H1 (cell line): ENCODE results near the gene FBXL15. TPM values are rescaled to one million over a fixed set of nuclear protein-coding genes. Genes with fewer than 3 reads are reported as not detected.

Experiments used
- CTCF ChIA-PET: fragments of 300-600 bp; sonication (Branson Sonifier 250); formaldehyde crosslinking; loops from one replicate; lab custom pipeline; 2021; ENCODE audit not compliant: partially characterized antibody; lab: Charles Lee
- POLR2A ChIA-PET: fragments of 300-600 bp; sonication (Branson Sonifier 250); formaldehyde crosslinking; loops from one replicate; lab custom pipeline; 2021; ENCODE audit warnings: inconsistent platforms; ENCODE audit not compliant: partially characterized antibody; lab: Charles Lee
- DNase-seq, 2 experiments: peaks; one replicate each; pipeline versions ENCODE4 v3.0.0 to v3.0.0-alpha.2; 2010 to 2022; ENCODE audit warnings: low spot score in 2 of 2, low read depth in 1 of 2, mixed read lengths in 1 of 2
- FAIRE-seq: peaks from 2 replicates; lab custom pipeline; 2011; peaks lifted over from hg19 to GRCh38; lab: Jason Lieb, UNC
- H2AFZ ChIP-seq: 2 replicates; pipeline ENCODE4 v1.8.1; 2012; ENCODE audit warnings: low read length, inconsistent platforms
- H2AK5ac ChIP-seq: 2 replicates; pipeline ENCODE4 v1.6.1; 2013; ENCODE audit warnings: low read depth, low read length
- H2BK120ac ChIP-seq: replicated peaks from 2 replicates; pipeline ENCODE3; 2013; ENCODE audit warnings: low read depth, low read length, inconsistent platforms
- H2BK12ac ChIP-seq: 2 replicates; pipeline ENCODE4 v1.6.1; 2013; ENCODE audit warnings: low read depth, low read length
- H2BK15ac ChIP-seq: 2 replicates; pipeline ENCODE4 v1.6.1; 2013; ENCODE audit warnings: low read length
- H2BK20ac ChIP-seq: 2 replicates; pipeline ENCODE4 v1.6.1; 2013; ENCODE audit warnings: low read length
- H2BK5ac ChIP-seq: 2 replicates; pipeline ENCODE4 v1.6.1; 2013; ENCODE audit warnings: low read depth, low read length
- H3K14ac ChIP-seq: 2 replicates; pipeline ENCODE4 v1.6.1; 2013; ENCODE audit warnings: inconsistent platforms; ENCODE audit not compliant: insufficient read length
- H3K18ac ChIP-seq: 2 replicates; pipeline ENCODE4 v1.6.1; 2013; ENCODE audit warnings: low read length; ENCODE audit errors: extremely low read depth
- H3K23ac ChIP-seq: 2 replicates; pipeline ENCODE4 v1.6.1; 2013; ENCODE audit warnings: inconsistent platforms; ENCODE audit not compliant: insufficient read length
- H3K23me2 ChIP-seq: 2 replicates; pipeline ENCODE4 v1.6.1; 2013; ENCODE audit warnings: low read depth, low read length
- H3K27ac ChIP-seq: 2 replicates; pipeline ENCODE4 v1.6.1; 2011; ENCODE audit warnings: low read depth, low read length, inconsistent platforms
- H3K27me3 ChIP-seq, 4 experiments: replicated peaks in 1 of 4; 1 replicate in 1 of 4; 2 replicates in 3 of 4; pipeline versions ENCODE4 v1.6.1 to v1.8.1; 2011 to 2013; ENCODE audit warnings: low read length in 3 of 4, mild to moderate bottlenecking in 3 of 4, inconsistent platforms in 2 of 4, mixed read lengths in 2 of 4, moderate library complexity in 1 of 4; ENCODE audit not compliant: control insufficient read depth in 3 of 4, insufficient read depth in 3 of 4; ENCODE audit errors: extremely low read depth in 1 of 4
- H3K36me3 ChIP-seq, 4 experiments: 2 replicates each; pipeline versions ENCODE4 v1.6.1 to v1.8.1; 2011 to 2013; ENCODE audit warnings: mild to moderate bottlenecking in 4 of 4, low read length in 3 of 4, moderate library complexity in 2 of 4, control low read depth in 1 of 4, inconsistent platforms in 1 of 4; ENCODE audit not compliant: insufficient read depth in 4 of 4, control insufficient read depth in 2 of 4
- H3K4ac ChIP-seq: replicated peaks from 2 replicates; pipeline ENCODE3; 2013; ENCODE audit warnings: low read length, low read depth, mixed read lengths, inconsistent platforms; ENCODE audit not compliant: insufficient read length
- H3K4me1 ChIP-seq, 4 experiments: replicated peaks in 1 of 4; 1 replicate in 1 of 4; 2 replicates in 3 of 4; pipeline versions ENCODE4 v1.6.1 to v1.8.1; 2011 to 2013; ENCODE audit warnings: low read length in 3 of 4, inconsistent platforms in 2 of 4, mixed read lengths in 1 of 4; ENCODE audit not compliant: insufficient read depth in 4 of 4, control insufficient read depth in 3 of 4
- H3K4me2 ChIP-seq, 2 experiments: 2 replicates each; pipeline versions ENCODE4 v1.6.1 to v1.8.1; 2011 to 2013; ENCODE audit warnings: low read depth in 2 of 2, low read length in 2 of 2, control low read depth in 1 of 2, inconsistent platforms in 1 of 2, mild to moderate bottlenecking in 1 of 2; ENCODE audit not compliant: insufficient read depth in 1 of 2
- H3K4me3 ChIP-seq, 4 experiments: fragments of 200-600, 300-600 bp in 1 of 4; sonication (generic), shearing (Covaris generic), sonication (Bioruptor Twin) in 1 of 4; 2 replicates each; pipeline versions ENCODE4 v1.5.1 to v1.8.1; 2011 to 2016; ENCODE audit warnings: low read length in 4 of 4, low read depth in 3 of 4, control low read depth in 2 of 4, inconsistent platforms in 2 of 4, mild to moderate bottlenecking in 2 of 4, mixed read lengths in 1 of 4, moderate library complexity in 1 of 4; ENCODE audit not compliant: insufficient read depth in 2 of 4; ENCODE audit errors: extremely low read depth in 1 of 4
- H3K56ac ChIP-seq: replicated peaks from 2 replicates; pipeline ENCODE3; 2013; ENCODE audit warnings: low read depth, mild to moderate bottlenecking, mixed read lengths, low read length, inconsistent platforms; ENCODE audit not compliant: insufficient read length
- H3K79me1 ChIP-seq: 2 replicates; pipeline ENCODE4 v1.6.1; 2013; ENCODE audit warnings: low read depth, low read length, control low read depth
- H3K79me2 ChIP-seq, 2 experiments: 2 replicates each; pipeline versions ENCODE4 v1.6.1 to v1.8.1; 2012 to 2013; ENCODE audit warnings: low read length in 2 of 2, mild to moderate bottlenecking in 2 of 2, inconsistent platforms in 1 of 2; ENCODE audit not compliant: insufficient read depth in 2 of 2, control insufficient read depth in 1 of 2
- H3K9ac ChIP-seq, 4 experiments: replicated peaks in 1 of 4; 1 replicate in 1 of 4; 2 replicates in 3 of 4; pipeline versions ENCODE4 v1.6.1 to v1.8.1; 2011 to 2013; ENCODE audit warnings: low read depth in 3 of 4, low read length in 3 of 4, control low read depth in 2 of 4, mild to moderate bottlenecking in 2 of 4, moderate library complexity in 2 of 4, inconsistent platforms in 1 of 4; ENCODE audit errors: extremely low read depth in 1 of 4
- H3K9me3 ChIP-seq, 2 experiments: 2 replicates each; pipeline versions ENCODE4 v1.6.1 to v1.8.1; 2012 to 2013; ENCODE audit warnings: mild to moderate bottlenecking in 2 of 2, moderate library complexity in 2 of 2, control low read depth in 1 of 2, inconsistent platforms in 1 of 2, low read depth in 1 of 2, low read length in 1 of 2, mixed read lengths in 1 of 2; ENCODE audit not compliant: insufficient read depth in 2 of 2
- H4K20me1 ChIP-seq, 2 experiments: replicated peaks in 1 of 2; 2 replicates each; pipeline versions ENCODE3 to v1.8.1; 2011 to 2013; ENCODE audit warnings: inconsistent platforms in 2 of 2, low read length in 2 of 2, mild to moderate bottlenecking in 1 of 2; ENCODE audit not compliant: insufficient read depth in 2 of 2, control insufficient read depth in 1 of 2
- H4K5ac ChIP-seq: 2 replicates; pipeline ENCODE4 v1.6.1; 2013; ENCODE audit warnings: low read length, low read depth, mixed read lengths, inconsistent platforms; ENCODE audit not compliant: insufficient read length
- H4K8ac ChIP-seq: 2 replicates; pipeline ENCODE4 v1.8.0; 2013; ENCODE audit warnings: mild to moderate bottlenecking, moderate library complexity, low read length, inconsistent platforms; ENCODE audit not compliant: insufficient read depth; ENCODE audit errors: extremely low read depth
- H4K91ac ChIP-seq: replicated peaks from 2 replicates; pipeline ENCODE3; 2013; ENCODE audit warnings: low read length, mixed read lengths, inconsistent platforms; ENCODE audit not compliant: insufficient read length
- CBX8 ChIP-seq: fragments of 300-800, 300-1000 bp; sonication (generic); IDR thresholded peaks from 2 replicates; pipeline ENCODE4 v1.7.1; 2016; ENCODE audit warnings: low read depth, low read length, borderline replicate concordance
- POLR2A ChIP-seq, 2 experiments: IDR thresholded peaks; 1 replicate in 1 of 2; 2 replicates in 1 of 2; pipeline ENCODE4 v1.6.1; 2011; ENCODE audit warnings: low read depth in 2 of 2, low read length in 2 of 2, mild to moderate bottlenecking in 2 of 2; ENCODE audit errors: control extremely low read depth in 1 of 2
- POLR2AphosphoS5 ChIP-seq: IDR thresholded peaks from 2 replicates; pipeline ENCODE4 v1.6.1; 2011; ENCODE audit warnings: low read depth, low read length
- TEAD4 ChIP-seq: IDR thresholded peaks from 2 replicates; pipeline ENCODE4 v1.6.1; 2012; ENCODE audit warnings: low read depth, low read length, inconsistent platforms, mixed read lengths
- YY1 ChIP-seq: IDR thresholded peaks from 2 replicates; pipeline ENCODE4 v1.6.1; 2011; ENCODE audit warnings: low read depth, mild to moderate bottlenecking, low read length
- WGBS, 2 experiments: shearing (Covaris generic) in 1 of 2; methylation state at CpG; one replicate each; pipeline versions ENCODE4 v1.1.6 to v1.1.7; 2013 to 2015; ENCODE audit warnings: low lambda C conversion rate in 2 of 2, mixed read lengths in 2 of 2, inconsistent platforms in 1 of 2, low coverage in 1 of 2, missing lambda C conversion rate in 1 of 2; ENCODE audit not compliant: insufficient replicate concordance in 2 of 2, insufficient coverage in 1 of 2, insufficient read length in 1 of 2; ENCODE audit errors: extremely low coverage in 1 of 2, missing lambda C conversion rate in 1 of 2; 5-methylcytosine and 5-hydroxymethylcytosine counted together
- polyA plus RNA-seq, 7 experiments: library from polyadenylated mRNA; depleted of rRNA in 3 of 7; stranded (reverse) in 5 of 7; unstranded in 2 of 7; fragments of >200 nt in 5 of 7; fragments of 200-250 nt in 2 of 7; gene quantifications; 1 replicate in 5 of 7; 2 replicates in 1 of 7; 4 replicates in 1 of 7; pipeline versions ENCODE4 v1.2.1 to v1.2.3, GENCODE V29; 2011 to 2013; ENCODE audit warnings: missing spikeins in 2 of 7, mixed read lengths in 2 of 7
- total RNA-seq: library from RNA; stranded (reverse); fragmentation: NEBNext Ultra II Directional; extraction: Animal tissue kit (Norgen Biotek cat#: 25700); gene quantifications from 2 replicates; pipeline ENCODE4 v1.2.1, GENCODE V29; 2021

The FBXL15 gene
- total and polyA plus RNA-seq, 2 of the 8 experiments (the other 6 are each of a cell fraction or from before 2014, with no cell fraction given): 11.3 to 22.6 TPM

DNA sequence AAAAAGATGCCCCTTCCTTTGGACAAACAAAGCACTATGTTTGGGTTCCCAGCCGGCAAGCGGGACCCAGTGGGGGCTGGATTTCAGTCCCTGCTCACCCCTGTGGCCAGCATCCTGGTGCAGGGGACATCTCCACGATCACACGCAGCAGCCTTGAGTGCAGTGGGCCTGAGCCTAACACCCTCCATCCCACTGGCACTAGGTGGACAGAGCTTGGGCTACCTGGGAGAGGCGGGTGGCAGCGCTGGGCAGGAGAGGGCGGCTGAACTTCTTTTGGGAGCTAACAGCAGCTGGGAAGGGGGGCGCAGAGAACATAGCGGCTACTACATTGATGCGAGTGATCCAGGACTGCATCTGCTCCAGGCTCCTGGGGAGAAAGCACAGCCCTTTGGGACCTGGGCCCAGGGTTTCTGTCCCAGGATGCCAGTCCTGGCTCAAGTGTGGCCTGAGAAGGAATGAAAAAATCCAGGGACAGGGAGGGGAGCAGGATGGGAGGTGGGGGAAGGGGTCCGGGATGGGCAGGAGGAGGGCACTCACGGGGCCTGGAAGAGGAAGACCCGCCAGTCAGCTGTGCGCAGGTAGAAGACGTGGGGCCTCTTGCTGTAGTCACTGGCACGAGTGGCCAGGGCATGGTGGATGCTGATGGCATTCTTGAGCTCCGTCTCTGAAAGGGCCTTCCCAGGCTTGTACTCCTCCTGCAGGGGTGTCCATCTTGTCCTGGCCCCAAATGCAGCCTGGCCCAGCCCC lies 16.1 kb upstream of the FBXL15 start:
- peaks cover 3 to 9% of the 10 kb centered on the region in 2 experiments for H4K20me1 ChIP-seq
- no peak overlapping the region for H3K4me2 ChIP-seq
- no peak overlapping the region for H2BK20ac ChIP-seq
- no peaks in the 10 kb centered on the region for H3K79me1 ChIP-seq
- FAIRE-seq (no peak), DNase-seq (no peak)
- peaks cover 12% of the 10 kb centered on the region for H3K23me2 ChIP-seq
- H2BK120ac ChIP-seq: no peak overlapping the region
- H4K8ac ChIP-seq: no peak overlapping the region; the same call in 1 of the 2 replicates
- no peak overlapping the region for H3K4ac ChIP-seq
- H3K23ac ChIP-seq: no peak overlapping the region
- H3K27ac ChIP-seq: no peak overlapping the region
- peaks cover 2 to 13% (median 4%) of the 10 kb centered on the region in 4 experiments; a peak in 3 of 8 replicates for H3K36me3 ChIP-seq
- no peak overlapping the region for H2AFZ ChIP-seq
- H4K91ac ChIP-seq: no peak overlapping the region
- H2BK15ac ChIP-seq: no peak overlapping the region
- no peak overlapping the region for H2BK5ac ChIP-seq
- no peak overlapping the region for H3K4me3 ChIP-seq
- H3K9me3 ChIP-seq: no peaks in the 10 kb centered on the region
- POLR2A ChIA-PET: interaction anchor here (0.8 to 5.9 kb wide), 10 partner anchors 10 to 253 kb away, joined by 3 to 33 read pairs (median 4); partner anchors contain the start of genes NFKB2 and NOLC1
- no peak overlapping the region for H2AK5ac ChIP-seq
- H3K56ac ChIP-seq: no peak overlapping the region
- no peak overlapping the region for H3K9ac ChIP-seq
- H2BK12ac ChIP-seq: no peak overlapping the region
- H3K14ac ChIP-seq: no peak overlapping the region
- H3K27me3 ChIP-seq: peaks cover 8 to 27% (median 22%) of the 10 kb centered on the region in 4 experiments
- TF ChIP-seq POLR2AphosphoS5 (0 out of 2 replicates have a peak, but pooled peaks have one; percentile 5), YY1 (no peak), CBX8 (no peak), POLR2A (IDR thresholded peaks at IDR 0.05; ENCODE audit: control extremely low read depth in 1 of 2, low read depth in 2 of 2, low read length in 2 of 2) (peak in 1 of 2 experiments; percentile 60; a peak in 1 of 3 replicates), TEAD4 (no peak)
- CTCF ChIA-PET: interaction anchor here (0.5 to 16.4 kb wide), 22 partner anchors 9 to 266 kb away, joined by 3 to 357 read pairs (median 5); partner anchors contain the start of genes C10orf95, CUEDC2, ELOVL3 and FBXL15
- no peaks in the 10 kb centered on the region for H3K79me2 ChIP-seq
- WGBS, 2 experiments: 95% methylated on average over 11 of the region's 17 CpGs; no CpG with 5 or more reads in 1 of the 2 experiments
- H3K18ac ChIP-seq: no peak overlapping the region
- no peak overlapping the region for H4K5ac ChIP-seq
- H3K4me1 ChIP-seq: peaks cover 2 to 15% (median 9%) of the 10 kb centered on the region in 4 experiments
